ENCODE results near the gene GOLGA8M. TPM values are rescaled to one million over a fixed set of nuclear protein-coding genes. Genes with fewer than 3 reads are reported as not detected.
"Not testable (repeated sequence)": the region's sequence is repeated elsewhere in the genome, so short reads cannot be mapped to it uniquely, and the experiment has no call there.

The GOLGA8M gene, protein sequence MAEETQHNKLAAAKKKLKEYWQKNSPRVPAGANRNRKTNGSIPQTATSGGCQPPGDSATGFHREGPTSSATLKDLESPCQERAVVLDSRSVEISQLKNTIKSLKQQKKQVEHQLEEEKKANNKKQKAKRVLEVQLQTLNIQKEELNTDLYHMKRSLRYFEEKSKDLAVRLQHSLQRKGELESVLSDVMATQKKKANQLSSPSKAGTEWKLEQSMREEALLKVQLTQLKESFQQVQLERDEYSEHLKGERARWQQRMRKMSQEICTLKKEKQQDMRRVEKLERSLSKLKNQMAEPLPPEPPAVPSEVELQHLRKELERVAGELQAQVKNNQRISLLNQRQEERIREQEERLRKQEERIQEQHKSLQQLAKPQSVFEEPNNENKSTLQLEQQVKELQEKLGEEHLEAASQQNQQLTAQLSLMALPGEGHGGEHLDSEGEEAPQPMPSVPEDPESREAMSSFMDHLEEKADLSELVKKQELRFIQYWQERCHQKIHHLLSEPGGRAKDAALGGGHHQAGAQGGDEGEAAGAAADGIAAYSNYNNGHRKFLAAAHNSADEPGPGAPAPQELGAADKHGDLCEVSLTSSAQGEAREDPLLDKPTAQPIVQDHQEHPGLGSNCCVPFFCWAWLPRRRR
- total RNA-seq (ENCODE audit: unreplicated experiment): 1.3 TPM
- long read RNA-seq: 0 reads

GRCh38 chr15:28712270-28712669 is at the start of gene GOLGA8M:
Gene GOLGA8M, minus strand, starts transcription at chr15:28712421. Its CDS starts 98 bp downstream, at chr15:28712323.
- H3K4me3 Mint-ChIP-seq (ENCODE audit: unreplicated experiment); H3K27ac Mint-ChIP-seq (ENCODE audit: unreplicated experiment); H3K36me3 Mint-ChIP-seq (ENCODE audit: low read depth, unreplicated experiment); H3K4me1 Mint-ChIP-seq (ENCODE audit: unreplicated experiment); H3K27me3 Mint-ChIP-seq (ENCODE audit: unreplicated experiment); H3K9me3 Mint-ChIP-seq (ENCODE audit: unreplicated experiment); DNase-seq (ENCODE audit: low spot score): not testable (repeated sequence)

DNA sequence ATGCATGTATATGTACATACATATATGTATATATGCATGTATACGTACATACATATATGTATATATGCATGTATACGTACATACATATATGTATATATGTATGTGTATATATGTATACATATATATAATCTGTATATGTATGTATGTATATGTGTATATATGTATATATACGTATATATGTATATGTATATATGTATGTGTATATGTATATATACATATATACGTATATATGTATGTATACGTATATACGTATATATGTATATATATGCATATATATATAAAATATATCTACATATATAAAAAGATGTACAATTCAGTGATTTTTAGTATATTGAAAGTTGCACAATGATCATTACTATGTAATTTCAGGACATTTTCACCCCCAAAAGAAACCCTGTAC is 30.7 kb upstream of the GOLGA8M start:
- H3K4me3 Mint-ChIP-seq (ENCODE audit: unreplicated experiment); DNase-seq (ENCODE audit: low spot score); H3K27me3 Mint-ChIP-seq (ENCODE audit: unreplicated experiment); H3K9me3 Mint-ChIP-seq (ENCODE audit: unreplicated experiment); H3K27ac Mint-ChIP-seq (ENCODE audit: unreplicated experiment); H3K4me1 Mint-ChIP-seq (ENCODE audit: unreplicated experiment); H3K36me3 Mint-ChIP-seq (ENCODE audit: low read depth, unreplicated experiment): not testable (repeated sequence)

DNA sequence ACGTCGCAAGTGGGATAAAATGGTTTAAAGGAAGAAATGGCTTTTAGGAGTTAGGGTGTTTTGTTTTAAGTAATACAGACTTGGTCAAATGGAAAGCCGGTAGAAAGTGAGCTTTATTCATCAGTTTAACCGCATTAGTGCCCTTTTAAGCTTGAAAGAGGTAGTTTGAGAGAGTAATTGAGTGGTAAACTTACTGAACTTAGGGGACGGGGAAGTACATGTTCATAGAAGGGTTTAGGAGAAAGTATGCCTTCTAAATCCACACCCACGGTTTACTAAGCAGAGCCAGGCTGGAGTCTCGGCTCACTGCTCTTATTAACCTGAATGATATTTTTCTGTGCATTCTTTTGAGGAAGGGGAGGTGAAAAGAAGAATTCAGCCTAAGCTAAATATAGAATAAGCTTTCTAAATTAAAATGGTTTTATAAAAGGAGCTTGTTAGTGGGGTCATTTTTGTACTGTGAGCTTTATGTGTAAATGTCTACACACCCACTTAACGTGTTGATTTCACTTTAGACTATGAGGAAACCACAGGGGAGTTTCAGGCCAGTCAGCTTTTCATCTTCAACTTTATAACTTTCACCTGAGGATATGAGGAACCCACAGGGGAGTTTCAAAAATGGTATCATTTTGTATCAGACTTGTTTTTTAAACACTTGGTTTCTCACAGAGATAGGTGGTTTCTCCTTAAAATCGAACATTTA is 26.5 kb upstream of the GOLGA8M start:
- H3K27me3 Mint-ChIP-seq (ENCODE audit: unreplicated experiment); H3K36me3 Mint-ChIP-seq (ENCODE audit: low read depth, unreplicated experiment); H3K9me3 Mint-ChIP-seq (ENCODE audit: unreplicated experiment); DNase-seq (ENCODE audit: low spot score); H3K4me1 Mint-ChIP-seq (ENCODE audit: unreplicated experiment): not testable (repeated sequence)
- H3K27ac Mint-ChIP-seq (ENCODE audit: unreplicated experiment): peak overlapping the region; percentile 88
- peak overlapping the region; percentile 87 for H3K4me3 Mint-ChIP-seq (ENCODE audit: unreplicated experiment)

DNA sequence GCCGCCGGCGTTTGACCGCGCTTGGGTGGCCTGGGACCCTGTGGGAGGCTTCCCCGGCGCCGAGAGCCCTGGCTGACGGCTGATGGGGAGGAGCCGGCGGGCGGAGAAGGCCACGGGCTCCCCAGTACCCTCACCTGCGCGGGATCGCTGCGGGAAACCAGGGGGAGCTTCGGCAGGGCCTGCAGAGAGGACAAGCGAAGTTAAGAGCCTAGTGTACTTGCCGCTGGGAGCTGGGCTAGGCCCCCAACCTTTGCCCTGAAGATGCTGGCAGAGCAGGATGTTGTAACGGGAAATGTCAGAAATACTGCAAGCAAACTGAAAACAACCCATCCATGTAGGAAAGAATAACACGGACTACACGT is 26.0 kb upstream of the GOLGA8M start:
- H3K36me3 Mint-ChIP-seq (ENCODE audit: low read depth, unreplicated experiment); H3K4me1 Mint-ChIP-seq (ENCODE audit: unreplicated experiment); H3K27me3 Mint-ChIP-seq (ENCODE audit: unreplicated experiment); DNase-seq (ENCODE audit: low spot score); H3K9me3 Mint-ChIP-seq (ENCODE audit: unreplicated experiment): not testable (repeated sequence)
- Mint-ChIP-seq H3K27ac (ENCODE audit: unreplicated experiment) (peak overlapping the region; percentile 88), H3K4me3 (ENCODE audit: unreplicated experiment) (peak overlapping the region; percentile 87)

GRCh38 chr15:28737521-28738199 is 25.4 kb upstream of the GOLGA8M start:
- DNase-seq (ENCODE audit: low spot score): peak; percentile 44
- H3K9me3 Mint-ChIP-seq (ENCODE audit: unreplicated experiment); H3K27me3 Mint-ChIP-seq (ENCODE audit: unreplicated experiment); H3K36me3 Mint-ChIP-seq (ENCODE audit: low read depth, unreplicated experiment); H3K4me1 Mint-ChIP-seq (ENCODE audit: unreplicated experiment); H3K27ac Mint-ChIP-seq (ENCODE audit: unreplicated experiment): not testable (repeated sequence)
- peak overlapping the region; percentile 85 for H3K4me3 Mint-ChIP-seq (ENCODE audit: unreplicated experiment)

GRCh38 chr15:28728061-28728460 is 15.8 kb upstream of the GOLGA8M start:
- not testable (repeated sequence) for H3K4me1 Mint-ChIP-seq (ENCODE audit: unreplicated experiment); H3K9me3 Mint-ChIP-seq (ENCODE audit: unreplicated experiment); H3K36me3 Mint-ChIP-seq (ENCODE audit: low read depth, unreplicated experiment); H3K27ac Mint-ChIP-seq (ENCODE audit: unreplicated experiment); H3K4me3 Mint-ChIP-seq (ENCODE audit: unreplicated experiment); H3K27me3 Mint-ChIP-seq (ENCODE audit: unreplicated experiment)
- DNase-seq (ENCODE audit: low spot score): peak; percentile 17

DNA sequence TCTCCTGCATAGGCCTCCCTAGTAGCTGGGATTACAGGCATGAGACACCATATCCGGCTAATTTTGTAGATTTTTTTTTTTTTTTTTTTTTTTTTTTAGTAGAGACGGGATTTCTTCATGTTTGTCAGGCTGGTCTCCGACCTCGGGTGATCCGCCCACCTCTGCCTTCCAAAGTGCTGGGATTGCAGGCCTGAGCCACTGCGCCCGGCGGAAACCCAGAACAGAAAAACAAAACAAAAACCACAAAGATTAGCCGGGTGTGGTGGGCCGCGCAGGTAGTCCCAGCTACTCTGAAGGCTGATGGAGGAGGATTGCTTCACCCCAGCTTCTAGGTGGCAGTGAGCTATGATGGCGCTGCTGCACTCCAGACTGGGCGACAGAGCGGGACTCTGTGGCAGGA is 14.8 kb upstream of the GOLGA8M start:
- not testable (repeated sequence) for H3K27me3 Mint-ChIP-seq (ENCODE audit: unreplicated experiment); DNase-seq (ENCODE audit: low spot score); H3K36me3 Mint-ChIP-seq (ENCODE audit: low read depth, unreplicated experiment); H3K4me3 Mint-ChIP-seq (ENCODE audit: unreplicated experiment); H3K9me3 Mint-ChIP-seq (ENCODE audit: unreplicated experiment); H3K27ac Mint-ChIP-seq (ENCODE audit: unreplicated experiment); H3K4me1 Mint-ChIP-seq (ENCODE audit: unreplicated experiment)

- H3K27ac Mint-ChIP-seq (ENCODE audit: unreplicated experiment): no peak overlapping the region
- H3K4me1 Mint-ChIP-seq (ENCODE audit: unreplicated experiment): peaks cover 2% of the 10 kb centered on the region
- no peak for TF ChIP-seq CTCF (IDR thresholded peaks at IDR 0.05; ENCODE audit: unreplicated experiment)
- DNase-seq (ENCODE audit: low spot score): no peak
- H3K27me3 Mint-ChIP-seq (ENCODE audit: unreplicated experiment): no peaks in the 10 kb centered on the region
- H3K9me3 Mint-ChIP-seq (ENCODE audit: unreplicated experiment): no peaks in the 10 kb centered on the region
- no peak overlapping the region for H3K4me3 Mint-ChIP-seq (ENCODE audit: unreplicated experiment)
- no peaks in the 10 kb centered on the region for H3K36me3 Mint-ChIP-seq (ENCODE audit: low read depth, unreplicated experiment)
Measured at GRCh38 chr15:28726102-28726501, 13.9 kb upstream of the GOLGA8M start.
